GM23338 (cell line): ENCODE data around the gene CMTR1.
A peak's percentile ranks its signal among the peaks of the same experiment; 100 is the strongest.

ENCODE experiments used
- CREB1 ChIP-seq: fragments of 250-450 bp; sonication (Bioruptor Pico); IDR thresholded peaks from 2 replicates; pipeline ENCODE4 v1.5.0; 2020; ENCODE audit warnings: low read depth, mild to moderate bottlenecking, moderate library complexity
- CTCF ChIP-seq, 2 experiments: fragments of 200-600 bp in 1 of 2; sonication (generic) in 1 of 2; conservative IDR thresholded peaks; 2 replicates each; pipeline versions ENCODE4 v1.5.1 to v1.6.1; 2016 to 2017; ENCODE audit warnings: antibody characterized with exemption in 2 of 2, low read depth in 2 of 2, mild to moderate bottlenecking in 2 of 2, moderate library complexity in 1 of 2
- ETS1 ChIP-seq: IDR thresholded peaks from 2 replicates; pipeline ENCODE4 v1.6.1; 2016; ENCODE audit warnings: antibody characterized with exemption
- EZH2 ChIP-seq: fragments of 200-600 bp; sonication (generic); IDR thresholded peaks from one replicate; pipeline ENCODE4 v1.8.0; 2017; ENCODE audit warnings: antibody characterized with exemption, mild to moderate bottlenecking, low read depth; ENCODE audit not compliant: unreplicated experiment
- EZH2phosphoT487 ChIP-seq: fragments of 200-600 bp; sonication (generic); IDR thresholded peaks from one replicate; pipeline ENCODE4 v1.8.1; 2018; ENCODE audit warnings: antibody characterized with exemption; ENCODE audit not compliant: unreplicated experiment
- JUNB ChIP-seq: IDR thresholded peaks from one replicate; pipeline ENCODE4 v1.6.1; 2016; ENCODE audit warnings: antibody characterized with exemption; ENCODE audit not compliant: unreplicated experiment
- NANOG ChIP-seq: IDR thresholded peaks from 2 replicates; pipeline ENCODE4 v1.6.1; 2016; ENCODE audit warnings: antibody characterized with exemption, borderline replicate concordance
- POLR2AphosphoS5 ChIP-seq: IDR thresholded peaks from 2 replicates; pipeline ENCODE4 v1.6.1; 2016; ENCODE audit warnings: antibody characterized with exemption, low read depth
- REST ChIP-seq: IDR thresholded peaks from one replicate; pipeline ENCODE4 v1.6.1; 2018; ENCODE audit warnings: antibody characterized with exemption; ENCODE audit not compliant: unreplicated experiment
- STAT1 ChIP-seq: IDR thresholded peaks from one replicate; pipeline ENCODE4 v1.6.1; 2016; ENCODE audit warnings: antibody characterized with exemption; ENCODE audit not compliant: unreplicated experiment
- ZNF331 ChIP-seq: fragments of 250-450 bp; sonication (Bioruptor Pico); IDR thresholded peaks from 2 replicates; pipeline ENCODE4 v1.5.0; 2020; ENCODE audit warnings: low read depth, mild to moderate bottlenecking, moderate library complexity
- TF ChIP-seq, protein P1 (sequence below): fragments of 250-450 bp; sonication (Bioruptor Pico); IDR thresholded peaks from 2 replicates; pipeline ENCODE4 v1.5.0; 2020; ENCODE audit warnings: mild to moderate bottlenecking, moderate library complexity

DNA sequence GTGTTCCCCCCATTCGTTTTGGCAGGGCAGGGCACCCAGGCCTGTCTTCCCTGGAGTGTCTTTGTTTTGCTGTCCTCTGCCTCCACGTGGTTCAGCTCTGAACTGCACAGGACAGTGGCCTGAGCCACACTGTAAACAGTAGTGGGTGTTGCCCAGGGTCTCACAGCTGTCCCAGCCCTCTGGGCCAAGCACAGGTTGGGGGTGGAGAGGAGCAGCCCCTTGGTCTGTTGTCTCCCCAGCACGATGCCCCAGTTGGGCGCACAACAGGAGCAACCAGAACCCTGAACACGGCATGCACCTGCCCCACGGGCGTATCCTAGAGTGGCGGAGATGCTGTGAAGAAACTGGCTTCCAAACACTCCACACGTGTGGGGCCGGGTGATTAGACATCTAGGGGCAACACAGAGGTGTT, 52.3 kb downstream of the CMTR1 start:
- TF ChIP-seq CTCF (conservative IDR thresholded peaks at IDR 0.05; ENCODE audit: low read depth in 2 of 2) (peak; percentile 33 to 39; a peak in 3 of 4 replicates), POLR2AphosphoS5 (no peak), EZH2phosphoT487 (no peak), EZH2 (no peak), JUNB (no peak), CREB1 (CRISPR knock-in tag) (no peak), NANOG (no peak), ZNF331 (CRISPR knock-in tag) (no peak), STAT1 (no peak), REST (no peak), ETS1 (no peak)
- TF ChIP-seq, protein P1, sequence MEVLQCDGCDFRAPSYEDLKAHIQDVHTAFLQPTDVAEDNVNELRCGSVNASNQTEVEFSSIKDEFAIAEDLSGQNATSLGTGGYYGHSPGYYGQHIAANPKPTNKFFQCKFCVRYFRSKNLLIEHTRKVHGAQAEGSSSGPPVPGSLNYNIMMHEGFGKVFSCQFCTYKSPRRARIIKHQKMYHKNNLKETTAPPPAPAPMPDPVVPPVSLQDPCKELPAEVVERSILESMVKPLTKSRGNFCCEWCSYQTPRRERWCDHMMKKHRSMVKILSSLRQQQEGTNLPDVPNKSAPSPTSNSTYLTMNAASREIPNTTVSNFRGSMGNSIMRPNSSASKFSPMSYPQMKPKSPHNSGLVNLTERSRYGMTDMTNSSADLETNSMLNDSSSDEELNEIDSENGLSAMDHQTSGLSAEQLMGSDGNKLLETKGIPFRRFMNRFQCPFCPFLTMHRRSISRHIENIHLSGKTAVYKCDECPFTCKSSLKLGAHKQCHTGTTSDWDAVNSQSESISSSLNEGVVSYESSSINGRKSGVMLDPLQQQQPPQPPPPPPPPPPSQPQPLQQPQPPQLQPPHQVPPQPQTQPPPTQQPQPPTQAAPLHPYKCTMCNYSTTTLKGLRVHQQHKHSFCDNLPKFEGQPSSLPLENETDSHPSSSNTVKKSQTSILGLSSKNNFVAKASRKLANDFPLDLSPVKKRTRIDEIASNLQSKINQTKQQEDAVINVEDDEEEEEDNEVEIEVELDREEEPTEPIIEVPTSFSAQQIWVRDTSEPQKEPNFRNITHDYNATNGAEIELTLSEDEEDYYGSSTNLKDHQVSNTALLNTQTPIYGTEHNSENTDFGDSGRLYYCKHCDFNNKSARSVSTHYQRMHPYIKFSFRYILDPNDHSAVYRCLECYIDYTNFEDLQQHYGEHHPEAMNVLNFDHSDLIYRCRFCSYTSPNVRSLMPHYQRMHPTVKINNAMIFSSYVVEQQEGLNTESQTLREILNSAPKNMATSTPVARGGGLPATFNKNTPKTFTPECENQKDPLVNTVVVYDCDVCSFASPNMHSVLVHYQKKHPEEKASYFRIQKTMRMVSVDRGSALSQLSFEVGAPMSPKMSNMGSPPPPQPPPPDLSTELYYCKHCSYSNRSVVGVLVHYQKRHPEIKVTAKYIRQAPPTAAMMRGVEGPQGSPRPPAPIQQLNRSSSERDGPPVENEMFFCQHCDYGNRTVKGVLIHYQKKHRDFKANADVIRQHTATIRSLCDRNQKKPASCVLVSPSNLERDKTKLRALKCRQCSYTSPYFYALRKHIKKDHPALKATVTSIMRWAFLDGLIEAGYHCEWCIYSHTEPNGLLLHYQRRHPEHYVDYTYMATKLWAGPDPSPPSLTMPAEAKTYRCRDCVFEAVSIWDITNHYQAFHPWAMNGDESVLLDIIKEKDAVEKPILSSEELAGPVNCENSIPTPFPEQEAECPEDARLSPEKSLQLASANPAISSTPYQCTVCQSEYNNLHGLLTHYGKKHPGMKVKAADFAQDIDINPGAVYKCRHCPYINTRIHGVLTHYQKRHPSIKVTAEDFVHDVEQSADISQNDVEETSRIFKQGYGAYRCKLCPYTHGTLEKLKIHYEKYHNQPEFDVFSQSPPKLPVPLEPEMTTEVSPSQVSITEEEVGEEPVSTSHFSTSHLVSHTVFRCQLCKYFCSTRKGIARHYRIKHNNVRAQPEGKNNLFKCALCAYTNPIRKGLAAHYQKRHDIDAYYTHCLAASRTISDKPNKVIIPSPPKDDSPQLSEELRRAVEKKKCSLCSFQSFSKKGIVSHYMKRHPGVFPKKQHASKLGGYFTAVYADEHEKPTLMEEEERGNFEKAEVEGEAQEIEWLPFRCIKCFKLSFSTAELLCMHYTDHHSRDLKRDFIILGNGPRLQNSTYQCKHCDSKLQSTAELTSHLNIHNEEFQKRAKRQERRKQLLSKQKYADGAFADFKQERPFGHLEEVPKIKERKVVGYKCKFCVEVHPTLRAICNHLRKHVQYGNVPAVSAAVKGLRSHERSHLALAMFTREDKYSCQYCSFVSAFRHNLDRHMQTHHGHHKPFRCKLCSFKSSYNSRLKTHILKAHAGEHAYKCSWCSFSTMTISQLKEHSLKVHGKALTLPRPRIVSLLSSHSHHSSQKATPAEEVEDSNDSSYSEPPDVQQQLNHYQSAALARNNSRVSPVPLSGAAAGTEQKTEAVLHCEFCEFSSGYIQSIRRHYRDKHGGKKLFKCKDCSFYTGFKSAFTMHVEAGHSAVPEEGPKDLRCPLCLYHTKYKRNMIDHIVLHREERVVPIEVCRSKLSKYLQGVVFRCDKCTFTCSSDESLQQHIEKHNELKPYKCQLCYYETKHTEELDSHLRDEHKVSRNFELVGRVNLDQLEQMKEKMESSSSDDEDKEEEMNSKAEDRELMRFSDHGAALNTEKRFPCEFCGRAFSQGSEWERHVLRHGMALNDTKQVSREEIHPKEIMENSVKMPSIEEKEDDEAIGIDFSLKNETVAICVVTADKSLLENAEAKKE (CRISPR knock-in tag): no peak
